Left ventricle myocardium inferior (tissue), 1 donor: ENCODE data around the gene APC. TPM values are rescaled to one million over a fixed set of nuclear protein-coding genes. Genes with fewer than 3 reads are reported as not detected.

Source experiments
- DNase-seq: peaks from one replicate; pipeline ENCODE4 v3.0.0-alpha.2; 2020
- H3K27ac ChIP-seq: fragments of 200-600 bp; replicated peaks from 2 replicates; pipeline ENCODE4 v1.8.0; 2021
- H3K27me3 ChIP-seq: fragments of 200-600 bp; 2 replicates; pipeline ENCODE4 v1.8.0; 2021; ENCODE audit warnings: low read depth
- H3K36me3 ChIP-seq: fragments of 200-600 bp; 2 replicates; pipeline ENCODE4 v1.8.0; 2021
- H3K4me1 ChIP-seq: fragments of 200-600 bp; 2 replicates; pipeline ENCODE4 v1.8.0; 2021
- H3K4me3 ChIP-seq: fragments of 200-600 bp; 2 replicates; pipeline ENCODE4 v1.8.0; 2021; ENCODE audit warnings: mild to moderate bottlenecking, moderate library complexity
- H3K9me3 ChIP-seq: fragments of 200-600 bp; replicated peaks from 2 replicates; pipeline ENCODE4 v1.8.0; 2021
- intact Hi-C: fragments of 100-400 bp; cut with micrococcal nuclease; formaldehyde crosslinking; loops from one replicate; pipeline ENCODE4 v1.11.0; 2022
- total RNA-seq: library from RNA; stranded (reverse); fragmentation: NEBNext Ultra II Directional; extraction: Animal tissue kit (Norgen Biotek cat#: 25700); gene quantifications from one replicate; pipeline ENCODE4 v1.2.1, GENCODE V29; 2021
- TF ChIP-seq, protein P1 (sequence below): fragments of 200-600 bp; IDR thresholded peaks from 2 replicates; pipeline ENCODE4 v1.8.0; 2021; ENCODE audit warnings: antibody characterized with exemption, mild to moderate bottlenecking, borderline replicate concordance
- donor health status: DM: no; HTN: yes; CAD: no; lungs with severe emphysema.

Gene APC
- total RNA-seq, 1 donor from 2014 or later, result 33.4 TPM

- TF ChIP-seq, protein P1, sequence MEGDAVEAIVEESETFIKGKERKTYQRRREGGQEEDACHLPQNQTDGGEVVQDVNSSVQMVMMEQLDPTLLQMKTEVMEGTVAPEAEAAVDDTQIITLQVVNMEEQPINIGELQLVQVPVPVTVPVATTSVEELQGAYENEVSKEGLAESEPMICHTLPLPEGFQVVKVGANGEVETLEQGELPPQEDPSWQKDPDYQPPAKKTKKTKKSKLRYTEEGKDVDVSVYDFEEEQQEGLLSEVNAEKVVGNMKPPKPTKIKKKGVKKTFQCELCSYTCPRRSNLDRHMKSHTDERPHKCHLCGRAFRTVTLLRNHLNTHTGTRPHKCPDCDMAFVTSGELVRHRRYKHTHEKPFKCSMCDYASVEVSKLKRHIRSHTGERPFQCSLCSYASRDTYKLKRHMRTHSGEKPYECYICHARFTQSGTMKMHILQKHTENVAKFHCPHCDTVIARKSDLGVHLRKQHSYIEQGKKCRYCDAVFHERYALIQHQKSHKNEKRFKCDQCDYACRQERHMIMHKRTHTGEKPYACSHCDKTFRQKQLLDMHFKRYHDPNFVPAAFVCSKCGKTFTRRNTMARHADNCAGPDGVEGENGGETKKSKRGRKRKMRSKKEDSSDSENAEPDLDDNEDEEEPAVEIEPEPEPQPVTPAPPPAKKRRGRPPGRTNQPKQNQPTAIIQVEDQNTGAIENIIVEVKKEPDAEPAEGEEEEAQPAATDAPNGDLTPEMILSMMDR, result no peak
- Histone ChIP-seq H3K36me3 (no peaks in the 10 kb centered on the region), H3K4me1 (peaks cover 46% of the 10 kb centered on the region), H3K4me3 (no peak overlapping the region), H3K27me3 (no peaks in the 10 kb centered on the region), H3K9me3 (no peaks in the 10 kb centered on the region), H3K27ac (no peak overlapping the region)
- intact Hi-C loops, result no loop called here
- no peak for DNase-seq
Measured at GRCh38 chr5:112718344-112718743, 19.3 kb upstream of the APC start.

DNA sequence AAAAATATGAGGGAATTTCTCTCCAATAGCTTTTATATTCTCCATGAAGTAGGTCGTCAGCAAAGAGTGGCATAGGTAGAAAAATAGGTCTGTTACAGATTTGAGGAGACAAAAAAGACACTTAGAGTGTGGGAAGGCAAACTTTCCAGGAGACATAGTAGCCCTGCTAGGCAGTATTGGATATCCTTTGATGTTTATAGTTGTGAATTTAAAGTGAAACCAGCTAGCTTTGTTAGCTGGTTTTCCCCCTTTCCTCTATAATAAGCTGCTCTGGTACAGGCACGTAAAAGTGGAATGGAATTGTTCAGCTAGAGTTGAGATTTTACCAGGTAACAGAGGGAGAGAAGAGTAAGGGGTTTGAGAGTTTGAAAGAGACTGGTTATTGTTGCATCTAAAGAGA lies 17.1 kb upstream of the APC start:
- no peaks in the 10 kb centered on the region for H3K27me3 ChIP-seq
- H3K4me3 ChIP-seq, result no peak overlapping the region
- no peaks in the 10 kb centered on the region for H3K9me3 ChIP-seq
- TF ChIP-seq, protein P1, result no peak
- DNase-seq, result no peak
- intact Hi-C loops, result no loop called here
- H3K36me3 ChIP-seq, result no peaks in the 10 kb centered on the region
- no peak overlapping the region for H3K27ac ChIP-seq
- H3K4me1 ChIP-seq, result peaks cover 50% of the 10 kb centered on the region

GRCh38 chr5:112724901-112725300 lies 12.8 kb upstream of the APC start:
- H3K36me3 ChIP-seq, result no peaks in the 10 kb centered on the region
- intact Hi-C loops, result no loop called here
- DNase-seq, result no peak
- no peaks in the 10 kb centered on the region for H3K27me3 ChIP-seq
- peaks cover 9% of the 10 kb centered on the region for H3K9me3 ChIP-seq
- TF ChIP-seq, protein P1, result no peak
- H3K4me3 ChIP-seq, result no peak overlapping the region
- no peak overlapping the region for H3K27ac ChIP-seq
- H3K4me1 ChIP-seq, result peaks cover 36% of the 10 kb centered on the region

- no peak overlapping the region for H3K27ac ChIP-seq
- no peaks in the 10 kb centered on the region for H3K27me3 ChIP-seq
- DNase-seq, result no peak
- H3K36me3 ChIP-seq, result no peaks in the 10 kb centered on the region
- TF ChIP-seq, protein P1, result no peak
- peaks cover 6% of the 10 kb centered on the region for H3K4me1 ChIP-seq
- H3K4me3 ChIP-seq, result no peak overlapping the region
- intact Hi-C loops, result no loop called here
- peaks cover 9% of the 10 kb centered on the region for H3K9me3 ChIP-seq
Measured at GRCh38 chr5:112729630-112730029, 8.1 kb upstream of the APC start.

DNA sequence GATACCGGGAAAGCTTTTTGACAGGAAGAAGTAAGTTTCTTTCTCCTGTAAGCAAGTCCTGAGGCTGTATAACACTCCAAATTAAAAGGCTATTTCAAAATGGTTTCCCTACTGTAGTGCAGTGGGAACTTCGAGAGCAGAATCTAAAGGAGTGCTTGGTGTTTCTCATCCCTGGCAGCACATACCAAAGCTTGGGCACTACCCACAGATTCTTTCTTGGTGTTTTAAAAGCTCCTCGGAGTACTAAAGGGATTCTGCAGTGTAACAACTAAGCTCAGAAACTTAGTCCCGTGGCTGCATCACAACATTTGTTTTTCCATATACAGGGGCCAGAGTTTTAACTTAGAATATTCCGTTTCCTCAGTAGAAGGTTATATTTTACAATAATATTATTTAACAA lies 5.6 kb upstream of the APC start:
- no peaks in the 10 kb centered on the region for H3K36me3 ChIP-seq
- TF ChIP-seq, protein P1, result no peak
- no peak overlapping the region for H3K4me3 ChIP-seq
- no peaks in the 10 kb centered on the region for H3K9me3 ChIP-seq
- peaks cover 11% of the 10 kb centered on the region for H3K4me1 ChIP-seq
- H3K27me3 ChIP-seq, result no peaks in the 10 kb centered on the region
- H3K27ac ChIP-seq, result no peak overlapping the region
- intact Hi-C loops, result no loop called here
- DNase-seq, result no peak

GRCh38 chr5:112733586-112733985 lies 4.1 kb upstream of the APC start:
- H3K4me1 ChIP-seq, result peaks cover 25% of the 10 kb centered on the region
- TF ChIP-seq, protein P1, result no peak

More at GRCh38 chr5:112733586-112733985, 4.1 kb upstream of the APC start:
- H3K9me3 ChIP-seq, result no peaks in the 10 kb centered on the region
- no peak overlapping the region for H3K4me3 ChIP-seq
- intact Hi-C loops, result no loop called here
- no peak for DNase-seq
- no peaks in the 10 kb centered on the region for H3K27me3 ChIP-seq
- H3K36me3 ChIP-seq, result no peaks in the 10 kb centered on the region
- H3K27ac ChIP-seq, result no peak overlapping the region
